Stimulated activated effector memory CD8-positive, alpha-beta T cell treated with anti-CD3 and anti-CD28 coated beads, Interleukin-12 subunit alpha, Interleukin-12 subunit beta, amount 100 ng/mL, for 72 hours (primary cell): Measurements from ENCODE around the gene TIMM13.
"Not testable (repeated sequence)": the region's sequence is repeated elsewhere in the genome, so short reads cannot be mapped to it uniquely, and the experiment has no call there.

ENCODE experiments used
- ATAC-seq: fragments of 150-1000 bp; cut with Tn5 transposase; 2 replicates; pipeline ENCODE4 v1.10.0; 2021
- DNase-seq, 2 donors: peaks; one replicate each; pipeline ENCODE4 v3.0.0; 2021 to 2022; ENCODE audit warnings: low spot score in 2 of 2
- H3K27ac Mint-ChIP-seq: one replicate; pipeline ENCODE4 v1.8.0; 2022; ENCODE audit warnings: mild to moderate bottlenecking, mixed read lengths
- H3K36me3 Mint-ChIP-seq: one replicate; pipeline ENCODE4 v1.8.0; 2022; ENCODE audit warnings: mild to moderate bottlenecking, mixed read lengths
- H3K4me1 Mint-ChIP-seq: one replicate; pipeline ENCODE4 v1.8.0; 2022; ENCODE audit warnings: mixed read lengths
- H3K4me3 Mint-ChIP-seq: one replicate; pipeline ENCODE4 v1.8.0; 2022; ENCODE audit warnings: mild to moderate bottlenecking, mixed read lengths
- H3K9me3 Mint-ChIP-seq: one replicate; pipeline ENCODE4 v1.8.0; 2022; ENCODE audit warnings: mixed read lengths

TIMM13 gene

GRCh38 chr19:2426611-2427428 lies 566 bp downstream of the TIMM13 start:
- H3K4me3 Mint-ChIP-seq, result peak overlapping the region; percentile 95
- peak in 1 of 2 donors; percentile 25 for DNase-seq
- H3K4me1 Mint-ChIP-seq, result peaks cover 17% of the 10 kb centered on the region
- H3K36me3 Mint-ChIP-seq, result peaks cover 77% of the 10 kb centered on the region
- ATAC-seq, result peak; percentile 1
- H3K27ac Mint-ChIP-seq, result peak overlapping the region; percentile 98
- no peaks in the 10 kb centered on the region for H3K9me3 Mint-ChIP-seq

- H3K9me3 Mint-ChIP-seq, result no peaks in the 10 kb centered on the region
- DNase-seq (no peak), ATAC-seq (no peak)
- H3K4me1 Mint-ChIP-seq, result peaks cover 17% of the 10 kb centered on the region
- H3K36me3 Mint-ChIP-seq, result peaks cover 71% of the 10 kb centered on the region
- H3K4me3 Mint-ChIP-seq, result peak overlapping the region; percentile 95
- peak overlapping the region; percentile 98 for H3K27ac Mint-ChIP-seq
Observed at GRCh38 chr19:2425622-2426581, 1.5 kb downstream of the TIMM13 start.

- Mint-ChIP-seq H3K4me3 (no peak overlapping the region), H3K4me1 (peaks cover 17% of the 10 kb centered on the region), H3K36me3 (peaks cover 64% of the 10 kb centered on the region), H3K27ac (no peak overlapping the region), H3K9me3 (no peaks in the 10 kb centered on the region)
- no peak for DNase-seq
- no peak for ATAC-seq
Observed at GRCh38 chr19:2424686-2425621, 2.4 kb downstream of the TIMM13 start.

- H3K27ac Mint-ChIP-seq, result no peak overlapping the region
- no peak overlapping the region for H3K4me3 Mint-ChIP-seq
- ATAC-seq (no peak), DNase-seq (no peak)
- no peaks in the 10 kb centered on the region for H3K9me3 Mint-ChIP-seq
- H3K36me3 Mint-ChIP-seq, result peaks cover 58% of the 10 kb centered on the region
- peaks cover 17% of the 10 kb centered on the region for H3K4me1 Mint-ChIP-seq
Observed at GRCh38 chr19:2423915-2424685, 3.3 kb downstream of the TIMM13 start.

- no peak for DNase-seq
- Mint-ChIP-seq H3K4me1 (peaks cover 17% of the 10 kb centered on the region), H3K36me3 (peaks cover 51% of the 10 kb centered on the region), H3K27ac (no peak overlapping the region), H3K9me3 (no peaks in the 10 kb centered on the region), H3K4me3 (no peak overlapping the region)
- ATAC-seq, result no peak
Observed at GRCh38 chr19:2423071-2423914, 4.1 kb downstream of the TIMM13 start.

- Mint-ChIP-seq H3K9me3 (no peaks in the 10 kb centered on the region), H3K27ac (no peak overlapping the region), H3K4me3 (no peak overlapping the region), H3K4me1 (peaks cover 6% of the 10 kb centered on the region), H3K36me3 (peaks cover 36% of the 10 kb centered on the region)
- no peak for ATAC-seq
- no peak for DNase-seq
Observed at GRCh38 chr19:2421581-2422306, 5.6 kb downstream of the TIMM13 start.

- ATAC-seq, result no peak
- no peak overlapping the region for H3K4me3 Mint-ChIP-seq
- H3K27ac Mint-ChIP-seq, result no peak overlapping the region
- DNase-seq, result no peak
- no peaks in the 10 kb centered on the region for H3K4me1 Mint-ChIP-seq
- no peaks in the 10 kb centered on the region for H3K9me3 Mint-ChIP-seq
- peaks cover 30% of the 10 kb centered on the region for H3K36me3 Mint-ChIP-seq
Observed at GRCh38 chr19:2420490-2420889, 6.9 kb downstream of the TIMM13 start.

GRCh38 chr19:2419754-2420153 lies 7.6 kb downstream of the TIMM13 start:
- no peak for DNase-seq
- Mint-ChIP-seq H3K27ac (peak overlapping the region; percentile 86), H3K9me3 (no peaks in the 10 kb centered on the region), H3K4me1 (no peaks in the 10 kb centered on the region), H3K36me3 (peaks cover 28% of the 10 kb centered on the region), H3K4me3 (no peak overlapping the region)
- ATAC-seq, result no peak

GRCh38 chr19:2417881-2418406 lies 9.4 kb downstream of the TIMM13 start:
- DNase-seq, result no peak
- Mint-ChIP-seq H3K27ac (no peak overlapping the region), H3K9me3 (no peaks in the 10 kb centered on the region), H3K4me3 (no peak overlapping the region), H3K36me3 (peaks cover 11% of the 10 kb centered on the region), H3K4me1 (peaks cover 3% of the 10 kb centered on the region)
- no peak for ATAC-seq

GRCh38 chr19:2417436-2417835 lies 9.9 kb downstream of the TIMM13 start:
- H3K36me3 Mint-ChIP-seq, DNase-seq, H3K4me1 Mint-ChIP-seq, H3K4me3 Mint-ChIP-seq, H3K9me3 Mint-ChIP-seq, H3K27ac Mint-ChIP-seq: not testable (repeated sequence)
- ATAC-seq, result peak; percentile 28

- Mint-ChIP-seq H3K36me3 (peaks cover 5% of the 10 kb centered on the region), H3K4me3 (no peak overlapping the region), H3K9me3 (no peaks in the 10 kb centered on the region), H3K27ac (no peak overlapping the region), H3K4me1 (peaks cover 5% of the 10 kb centered on the region)
- ATAC-seq, result peak; percentile 31
- DNase-seq, result no peak
Observed at GRCh38 chr19:2416321-2417097, 10.9 kb downstream of the TIMM13 start.

- no peak for DNase-seq
- peaks cover 5% of the 10 kb centered on the region for H3K36me3 Mint-ChIP-seq
- no peak overlapping the region for H3K27ac Mint-ChIP-seq
- no peak overlapping the region for H3K4me3 Mint-ChIP-seq
- peaks cover 5% of the 10 kb centered on the region for H3K4me1 Mint-ChIP-seq
- no peaks in the 10 kb centered on the region for H3K9me3 Mint-ChIP-seq
- no peak for ATAC-seq
Observed at GRCh38 chr19:2415973-2416319, 11.4 kb downstream of the TIMM13 start.
